GM18498 (cell line): ENCODE data around the gene HLA-DRA.
"Not testable (repeated sequence)": the region's sequence is repeated elsewhere in the genome, so short reads cannot be mapped to it uniquely, and the experiment has no call there.

Source experiments
- ATAC-seq: cut with Tn5 transposase; IDR thresholded peaks from one replicate; pipeline ENCODE4 v1.9.1; 2021; ENCODE audit warnings: mild to moderate bottlenecking, moderate library complexity; ENCODE audit not compliant: unreplicated experiment

The HLA-DRA gene

DNA sequence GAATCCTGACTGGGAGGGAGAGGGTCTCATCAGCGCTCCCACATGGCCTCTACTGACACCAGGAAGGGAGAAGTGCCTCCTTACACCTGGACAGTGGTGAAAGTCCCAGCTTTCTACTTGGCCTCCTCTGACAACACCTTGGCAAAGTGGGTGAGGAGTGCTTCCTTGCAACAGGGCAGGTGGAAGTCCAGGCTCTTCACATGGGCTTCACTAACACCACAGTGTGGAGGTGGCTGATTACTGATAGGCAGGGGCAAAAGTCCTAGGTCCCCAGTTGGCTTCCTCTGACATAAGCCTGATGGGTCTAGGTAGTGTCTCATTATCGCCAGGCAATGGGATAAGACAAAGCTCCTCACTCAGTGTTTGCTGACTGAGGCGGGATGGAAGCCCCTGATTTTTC, 9.5 kb upstream of the HLA-DRA start:
- ATAC-seq: no peak

DNA sequence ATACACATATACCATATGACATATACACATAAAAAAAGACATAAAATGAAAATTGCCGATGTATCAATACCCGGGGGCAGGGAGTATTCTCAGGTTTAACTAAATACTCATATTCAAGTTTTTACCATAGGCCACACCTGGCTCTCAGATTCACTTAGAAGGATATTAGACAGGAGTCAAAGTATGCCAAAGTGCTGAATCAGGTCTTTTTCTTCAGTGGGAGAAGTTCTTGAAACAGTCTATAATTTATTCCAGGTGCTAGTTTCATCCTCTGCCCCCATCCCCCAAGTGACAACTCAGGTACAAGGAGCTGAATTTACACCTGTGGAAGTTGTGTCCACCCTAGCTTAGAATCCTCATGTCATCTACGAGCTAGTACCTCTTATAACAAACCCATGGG, 8.5 kb upstream of the HLA-DRA start:
- no peak for ATAC-seq

DNA sequence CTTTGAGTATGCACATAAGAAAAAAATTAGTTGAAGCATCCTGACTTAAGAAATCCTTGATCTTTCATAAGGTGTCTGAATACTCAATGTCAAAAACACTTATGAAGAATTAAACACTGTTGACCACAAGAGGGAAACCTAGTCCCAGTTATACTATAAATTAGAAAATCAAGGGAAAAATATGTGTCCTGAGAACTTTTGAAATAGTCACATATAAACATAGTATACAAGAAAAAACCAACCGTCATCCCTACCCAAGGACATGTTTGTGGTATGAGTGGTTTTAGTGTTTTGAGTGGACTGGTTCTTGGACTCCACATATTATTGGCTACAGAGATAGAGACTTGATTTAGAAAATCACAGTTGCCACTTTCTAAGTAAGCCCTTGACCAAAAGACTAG, 7.6 kb upstream of the HLA-DRA start:
- ATAC-seq: no peak

DNA sequence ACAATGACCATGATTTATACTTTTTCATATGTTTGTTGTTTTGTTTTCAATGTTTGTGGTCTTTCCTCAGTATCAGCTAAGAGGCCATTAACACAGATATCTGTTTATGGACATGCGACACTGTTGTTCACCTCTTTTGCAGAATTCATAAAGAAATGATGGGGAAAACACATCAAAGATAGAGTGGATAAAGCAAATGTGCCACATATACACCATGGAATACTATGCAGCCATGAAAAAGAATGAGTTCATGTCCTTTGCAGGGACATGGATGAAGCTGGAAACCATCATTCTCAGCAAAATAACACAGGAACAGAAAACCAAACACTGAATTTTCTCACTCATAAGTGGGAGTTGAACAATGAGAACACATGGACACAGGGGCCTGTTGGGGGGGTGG, 5.7 kb upstream of the HLA-DRA start:
- ATAC-seq: not testable (repeated sequence)

DNA sequence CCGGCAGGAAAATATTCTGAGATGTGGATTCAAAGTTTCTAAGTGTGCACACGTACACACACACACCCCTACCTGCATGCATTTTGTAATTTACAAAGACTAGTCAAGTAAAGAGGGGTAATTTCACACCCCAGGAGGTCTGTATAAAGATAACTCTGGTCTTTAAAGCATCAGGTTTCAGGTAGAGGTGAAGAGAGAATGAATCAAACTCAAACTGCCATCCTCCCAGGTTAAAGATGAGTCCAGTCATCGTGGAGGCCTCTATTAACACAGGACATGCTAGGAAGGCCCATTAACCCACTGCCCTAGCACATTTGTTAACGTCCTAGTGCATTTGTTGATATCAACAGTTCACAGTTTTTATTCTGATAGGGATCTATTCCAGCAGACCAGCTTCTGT, 3.5 kb upstream of the HLA-DRA start:
- ATAC-seq: no peak

DNA sequence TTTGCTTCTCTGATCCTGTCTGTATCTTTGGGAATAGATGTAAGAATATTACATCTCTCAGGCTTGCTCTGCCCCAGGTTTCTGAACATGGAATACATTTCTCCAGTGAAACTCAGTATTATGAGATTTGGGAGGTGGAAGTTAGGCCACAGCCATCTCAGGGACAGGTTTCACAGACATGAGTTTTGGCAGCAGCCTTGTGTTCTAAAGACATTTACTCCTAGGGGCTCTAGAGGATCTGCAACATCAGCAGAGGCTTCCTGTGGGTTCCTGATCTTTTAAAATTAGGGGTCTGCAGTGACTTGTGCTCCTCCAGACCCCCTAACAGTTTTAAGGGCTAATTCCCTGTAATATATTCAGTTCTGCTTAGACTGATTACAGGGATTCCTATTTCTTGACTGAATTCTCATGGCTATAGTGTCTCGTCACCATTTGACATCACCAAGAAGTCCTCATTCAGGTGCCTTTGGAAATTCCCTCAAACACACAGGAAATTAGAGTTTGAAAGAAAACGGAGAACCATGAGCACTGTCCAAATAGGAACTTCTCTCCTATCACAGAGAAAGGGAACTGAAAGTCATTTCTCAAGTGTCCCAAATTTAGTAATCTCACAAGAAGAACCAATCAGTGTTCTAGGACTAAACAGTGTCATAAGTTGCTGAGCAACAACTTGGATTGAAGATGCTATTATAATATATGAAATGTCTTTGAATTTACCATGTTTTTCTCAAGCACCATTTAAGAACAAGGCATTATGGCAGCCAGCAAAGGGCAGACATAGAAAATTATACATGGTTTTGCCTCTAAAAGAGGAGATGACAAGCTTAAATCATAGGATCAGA, 2.5 kb upstream of the HLA-DRA start:
- peak; percentile 72 for ATAC-seq

DNA sequence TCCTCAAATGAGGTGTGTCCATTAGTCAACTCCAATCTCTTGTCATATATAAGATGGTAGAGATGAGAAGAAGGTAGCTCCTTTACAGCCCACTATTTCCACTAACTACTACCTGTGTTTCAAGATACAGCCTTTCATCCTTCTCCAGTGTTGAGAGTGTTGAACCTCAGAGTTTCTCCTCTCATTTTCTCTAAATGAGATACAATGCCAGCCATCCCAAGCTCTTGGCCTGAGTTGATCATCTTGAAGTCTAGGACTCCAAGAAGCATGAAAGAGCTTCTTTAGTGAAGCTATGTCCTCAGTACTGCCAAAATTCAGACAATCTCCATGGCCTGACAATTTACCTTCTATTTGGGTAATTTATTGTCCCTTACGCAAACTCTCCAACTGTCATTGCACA, 548 bp upstream of the HLA-DRA start:
- no peak for ATAC-seq

DNA sequence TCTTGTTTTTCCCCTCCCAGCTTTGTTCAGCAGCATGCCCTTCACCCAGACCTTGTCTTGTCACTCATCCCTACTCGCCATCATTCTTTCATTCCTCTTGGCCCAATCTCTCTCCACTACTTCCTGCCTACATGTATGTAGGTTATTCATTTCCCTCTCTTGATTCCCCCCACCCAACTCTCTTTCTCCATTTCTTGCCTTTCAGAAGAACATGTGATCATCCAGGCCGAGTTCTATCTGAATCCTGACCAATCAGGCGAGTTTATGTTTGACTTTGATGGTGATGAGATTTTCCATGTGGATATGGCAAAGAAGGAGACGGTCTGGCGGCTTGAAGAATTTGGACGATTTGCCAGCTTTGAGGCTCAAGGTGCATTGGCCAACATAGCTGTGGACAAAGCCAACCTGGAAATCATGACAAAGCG, 2.6 kb downstream of the HLA-DRA start:
- no peak for ATAC-seq

DNA sequence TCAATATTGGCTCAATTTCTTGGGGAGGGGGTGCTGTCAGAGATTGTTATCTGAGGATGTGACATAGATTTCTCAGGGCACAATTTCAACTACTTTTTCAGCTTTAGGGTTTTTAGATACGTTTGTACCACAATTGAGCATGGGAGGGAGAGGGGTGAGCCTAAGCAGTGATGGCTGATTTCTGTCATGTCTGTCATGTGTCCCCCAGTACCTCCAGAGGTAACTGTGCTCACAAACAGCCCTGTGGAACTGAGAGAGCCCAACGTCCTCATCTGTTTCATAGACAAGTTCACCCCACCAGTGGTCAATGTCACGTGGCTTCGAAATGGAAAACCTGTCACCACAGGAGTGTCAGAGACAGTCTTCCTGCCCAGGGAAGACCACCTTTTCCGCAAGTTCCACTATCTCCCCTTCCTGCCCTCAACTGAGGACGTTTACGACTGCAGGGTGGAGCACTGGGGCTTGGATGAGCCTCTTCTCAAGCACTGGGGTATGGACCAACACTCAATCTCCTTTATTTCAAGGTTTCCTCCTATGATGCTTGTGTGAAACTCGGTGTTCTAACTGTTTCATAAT, 3.4 kb downstream of the HLA-DRA start:
- ATAC-seq: no peak

DNA sequence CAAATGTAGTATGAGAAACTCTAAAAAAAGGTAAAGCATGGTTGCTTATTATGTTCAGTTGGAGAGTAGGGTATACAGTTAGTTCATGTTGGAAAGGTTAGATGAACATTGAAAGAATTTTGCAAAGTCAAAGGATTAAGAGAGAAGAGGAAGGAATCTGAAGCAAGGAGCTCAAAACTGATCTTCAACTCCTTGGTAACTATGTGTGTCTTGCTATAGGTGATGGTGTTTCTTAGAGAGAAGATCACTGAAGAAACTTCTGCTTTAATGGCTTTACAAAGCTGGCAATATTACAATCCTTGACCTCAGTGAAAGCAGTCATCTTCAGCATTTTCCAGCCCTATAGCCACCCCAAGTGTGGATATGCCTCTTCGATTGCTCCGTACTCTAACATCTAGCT, 4.7 kb downstream of the HLA-DRA start:
- no peak for ATAC-seq

DNA sequence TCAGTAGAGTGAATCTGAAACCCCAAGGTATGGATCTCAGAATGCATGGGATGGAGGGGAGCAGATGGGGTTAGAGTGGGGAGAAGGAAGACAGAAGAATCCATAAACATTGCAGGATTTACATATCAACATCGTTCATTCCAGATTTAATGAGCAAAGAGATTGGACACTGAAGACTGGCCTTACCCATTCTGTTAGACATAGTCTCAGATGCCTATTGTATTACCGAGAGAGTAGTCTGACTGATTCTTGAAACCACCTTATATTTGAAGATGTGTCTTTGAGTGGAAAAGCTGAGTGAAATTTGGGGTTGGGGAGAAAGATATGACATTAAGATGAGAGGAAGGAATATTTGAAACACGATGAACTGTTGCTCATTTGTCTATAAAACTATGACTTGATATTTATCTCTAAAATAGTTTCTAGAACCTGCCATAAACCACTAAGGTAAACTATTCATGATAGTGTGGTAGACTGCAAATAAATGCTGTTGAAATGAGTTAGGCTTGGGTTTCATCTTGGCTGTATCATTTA, 5.7 kb downstream of the HLA-DRA start:
- no peak for ATAC-seq

DNA sequence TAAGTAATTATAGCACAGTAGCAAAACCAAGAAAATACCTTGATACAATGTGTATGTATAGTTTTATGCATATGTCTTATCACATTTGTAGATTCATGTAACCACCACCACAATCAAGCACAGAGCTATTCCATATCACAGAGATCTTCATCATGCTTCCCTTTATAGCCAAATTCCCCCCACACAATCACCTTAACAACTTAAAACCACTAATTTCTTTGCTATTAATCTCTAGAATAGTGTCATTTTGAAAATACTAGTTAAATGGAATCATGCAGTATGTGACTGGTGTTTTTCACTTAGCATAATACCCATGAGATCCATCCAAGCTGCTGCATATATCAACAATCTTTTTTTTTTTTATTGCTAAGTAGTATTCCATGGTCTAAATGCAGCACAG, 8.2 kb downstream of the HLA-DRA start:
- no peak for ATAC-seq

DNA sequence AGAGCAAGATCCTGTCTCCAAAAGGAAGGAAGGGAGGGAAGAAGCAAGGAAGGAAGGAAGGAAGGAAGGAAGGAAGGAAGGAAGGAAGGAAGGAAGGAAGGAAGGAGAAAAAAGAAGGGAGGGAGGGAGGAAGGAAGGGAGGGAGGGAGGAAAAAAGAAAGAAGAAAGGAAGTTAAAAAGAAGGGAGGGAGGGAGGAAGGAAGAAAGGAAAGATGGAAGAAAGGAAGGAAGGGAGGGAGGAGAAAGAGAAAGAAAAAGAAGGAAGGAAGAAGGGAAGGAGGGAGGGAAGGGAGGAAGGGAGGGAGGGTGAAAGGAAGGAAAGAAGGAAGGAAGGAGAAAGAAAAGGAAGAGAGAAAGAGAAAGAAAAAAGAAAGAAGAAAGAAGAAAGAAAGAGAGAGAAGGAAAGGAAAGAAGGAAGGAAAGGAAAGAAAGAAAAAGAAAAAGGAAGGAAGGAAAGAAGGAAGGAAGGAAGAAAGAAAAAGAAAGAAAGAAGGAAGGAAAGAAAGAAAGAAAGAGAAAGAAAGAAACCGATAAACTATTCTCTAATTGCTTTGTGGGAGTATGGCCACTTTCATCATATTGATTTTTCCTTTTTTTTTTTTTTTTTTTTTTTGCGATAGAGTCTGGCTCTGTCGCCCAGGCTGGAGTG, 9.5 kb downstream of the HLA-DRA start:
- no peak for ATAC-seq

DNA sequence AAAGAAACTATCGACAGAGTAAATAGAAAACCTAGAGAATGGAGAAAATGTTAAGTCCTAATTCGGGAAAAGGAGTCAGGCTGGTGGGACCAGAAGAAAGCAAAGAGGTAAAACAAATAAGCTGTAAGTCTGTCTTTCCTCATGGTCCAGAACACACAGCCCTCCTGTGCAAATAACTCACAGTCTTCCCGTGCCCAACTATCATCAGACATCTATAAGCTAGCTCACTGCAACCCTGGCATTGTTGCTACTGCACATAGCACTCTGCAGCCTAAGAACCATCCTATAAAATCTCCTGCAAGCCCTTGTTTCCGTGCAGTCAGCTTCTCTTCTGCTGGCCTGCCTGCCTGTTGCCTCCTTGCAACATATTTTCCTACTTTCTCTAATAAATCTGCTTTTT, 17.4 kb downstream of the HLA-DRA start:
- ATAC-seq: no peak

DNA sequence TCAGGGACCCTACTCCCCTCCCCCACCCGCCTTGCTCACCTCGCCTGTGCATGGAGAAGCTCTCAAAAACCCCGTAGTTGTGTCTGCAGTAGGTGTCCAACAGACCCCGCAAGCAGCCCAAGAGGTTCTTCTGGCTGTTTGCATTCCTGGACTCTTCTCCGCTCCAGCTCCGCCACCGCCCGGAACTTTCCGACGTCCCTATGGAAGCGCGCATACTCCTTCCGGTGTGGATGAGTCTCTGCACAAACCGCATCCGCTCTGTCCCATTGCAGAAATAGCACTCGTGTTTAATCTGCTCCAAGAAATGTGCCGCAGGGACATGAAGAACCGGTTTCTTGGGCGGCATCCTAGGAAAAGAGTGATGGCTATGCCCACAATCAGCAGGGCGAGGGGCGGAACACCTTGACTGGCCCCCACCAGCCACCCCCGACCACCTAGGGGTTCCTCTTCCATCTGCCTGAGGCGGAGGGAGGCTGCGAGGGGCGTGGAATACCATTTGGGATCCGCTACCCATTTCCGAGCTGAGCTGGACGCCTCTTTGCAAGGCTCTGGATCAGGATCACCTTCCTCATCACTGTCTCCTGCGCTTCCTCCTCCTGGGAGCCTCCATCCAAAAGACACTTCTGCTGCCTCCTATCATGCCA, 20.2 kb downstream of the HLA-DRA start:
- no peak for ATAC-seq

DNA sequence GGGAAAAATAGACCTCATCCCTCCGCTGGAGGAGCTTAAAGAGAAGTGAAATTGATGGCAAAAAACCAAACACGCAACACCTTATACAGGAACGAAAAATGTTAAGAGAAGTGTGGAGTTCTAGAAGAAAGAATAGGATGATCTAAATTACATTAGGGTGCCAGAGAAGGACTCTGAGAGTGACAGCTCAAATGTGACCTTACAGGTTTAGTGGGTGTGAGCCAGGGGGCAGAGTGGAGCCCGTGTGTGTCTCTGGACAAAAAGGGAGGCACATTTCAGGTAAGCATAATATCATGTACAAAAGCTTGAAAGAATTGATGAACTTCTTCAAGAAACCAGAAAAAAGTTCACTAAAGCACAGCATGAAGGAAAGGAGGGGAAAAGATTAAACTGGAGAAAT, 20.8 kb downstream of the HLA-DRA start:
- no peak for ATAC-seq

DNA sequence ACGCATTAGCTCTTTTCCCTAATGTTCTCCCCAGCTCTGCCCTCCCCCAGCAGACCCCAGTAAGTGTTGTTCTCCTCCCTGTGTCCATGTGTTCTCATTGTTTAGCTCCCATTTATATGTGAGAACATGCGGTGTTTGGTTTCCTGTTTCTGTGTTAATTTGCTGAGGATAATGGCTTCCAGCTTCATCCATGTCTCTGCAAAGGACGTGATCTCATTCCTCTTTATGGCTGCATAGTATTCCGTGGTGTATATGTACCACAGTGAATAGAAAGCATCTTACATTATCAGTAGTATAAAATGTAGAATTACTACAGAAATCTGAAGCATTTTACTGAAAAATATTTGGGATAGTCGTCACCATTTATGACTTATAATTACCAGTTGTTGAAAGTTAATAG, 21.8 kb downstream of the HLA-DRA start:
- no peak for ATAC-seq

DNA sequence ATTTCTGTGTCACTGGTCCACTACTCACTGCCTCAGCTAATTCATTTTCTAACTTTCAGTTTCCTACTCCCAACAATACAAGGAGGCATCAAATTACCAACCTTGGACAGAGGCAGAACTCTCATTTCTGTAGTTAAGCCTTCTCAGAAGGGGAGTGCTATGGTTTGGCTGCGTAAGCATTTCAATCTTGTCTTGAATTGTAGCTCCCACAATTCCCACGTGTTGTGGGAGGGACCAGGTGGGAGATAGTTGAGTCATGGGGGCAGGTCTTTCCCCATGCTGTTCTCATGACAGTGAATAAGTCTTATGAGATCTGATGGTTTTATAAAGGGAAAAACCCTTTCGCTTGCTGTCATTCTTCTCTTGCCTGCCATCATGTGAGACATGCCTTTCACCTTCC, 22.9 kb downstream of the HLA-DRA start:
- peak; percentile 74 for ATAC-seq

DNA sequence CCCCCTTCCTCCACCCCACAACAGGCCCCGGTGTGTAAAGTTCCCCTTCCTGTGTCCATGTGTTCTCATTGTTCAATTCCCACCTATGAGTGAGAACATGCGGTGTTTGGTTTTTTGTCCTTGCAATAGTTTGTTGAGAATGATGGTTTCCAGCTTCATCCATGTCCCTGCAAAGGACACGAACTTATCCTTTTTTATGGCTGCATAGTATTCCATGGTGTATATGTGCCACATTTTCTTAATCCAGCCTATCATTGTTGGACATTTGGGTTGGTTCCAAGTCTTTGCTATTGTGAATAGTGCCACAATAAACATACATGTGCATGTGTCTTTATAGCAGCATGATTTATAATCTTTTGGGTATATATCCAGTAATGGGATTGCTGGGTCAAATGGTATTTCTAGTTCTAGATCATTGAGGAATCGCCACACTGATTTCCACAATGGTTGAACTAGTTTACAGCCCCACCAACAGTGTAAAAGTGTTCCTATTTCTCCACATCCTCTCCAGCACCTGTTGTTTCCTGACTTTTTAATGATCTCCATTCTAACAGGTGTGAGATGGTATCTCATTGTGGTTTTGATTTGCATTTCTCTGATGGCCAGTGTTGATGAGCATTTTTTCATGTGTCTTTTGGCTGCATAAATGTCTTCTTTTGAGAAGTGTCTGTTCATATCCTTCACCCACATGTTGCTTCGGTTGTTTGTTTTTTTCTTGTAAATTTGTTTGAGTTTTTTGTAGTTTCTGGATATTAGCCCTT, 28.2 kb downstream of the HLA-DRA start:
- not testable (repeated sequence) for ATAC-seq

DNA sequence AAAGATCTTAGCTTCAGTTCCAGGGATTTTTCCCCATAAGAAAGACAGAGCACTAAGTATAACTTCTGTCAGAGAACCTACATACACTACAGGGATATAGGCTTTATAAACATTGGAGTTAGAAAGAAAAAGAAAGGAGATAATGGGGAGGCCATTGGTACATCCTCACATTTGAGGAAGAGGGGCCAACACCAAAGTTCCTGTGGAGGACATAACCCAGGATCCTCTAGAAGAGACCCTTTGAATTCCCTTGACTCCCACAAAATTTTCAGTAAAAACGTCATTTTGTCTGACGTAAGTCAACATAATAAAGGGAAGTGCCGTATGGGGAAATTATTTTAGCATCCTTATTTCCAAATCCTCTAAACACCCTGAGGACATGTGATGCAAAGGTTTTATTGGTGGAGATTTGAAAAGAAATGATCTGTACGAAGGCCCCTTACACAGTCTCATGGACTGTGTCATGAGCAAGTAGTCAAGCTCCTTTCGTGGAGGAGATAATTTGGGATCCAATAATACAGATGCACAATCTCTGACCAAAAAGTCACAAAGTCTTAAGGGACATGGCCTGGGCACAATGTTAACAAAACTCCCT, 33.2 kb downstream of the HLA-DRA start:
- ATAC-seq: no peak
